Activated T-helper 1 cell treated with anti-CD3 and anti-CD28 coated beads, Interleukin-2, amount 50 U/mL, for 16 hours (primary cell): ENCODE results near the gene DZIP1L.

ENCODE experiments used
- DNase-seq, 2 donors: peaks; one replicate each; pipeline ENCODE4 v3.0.0-alpha.2; 2020; ENCODE audit warnings: low read depth in 1 of 2, low spot score in 1 of 2

The DZIP1L gene

DNA sequence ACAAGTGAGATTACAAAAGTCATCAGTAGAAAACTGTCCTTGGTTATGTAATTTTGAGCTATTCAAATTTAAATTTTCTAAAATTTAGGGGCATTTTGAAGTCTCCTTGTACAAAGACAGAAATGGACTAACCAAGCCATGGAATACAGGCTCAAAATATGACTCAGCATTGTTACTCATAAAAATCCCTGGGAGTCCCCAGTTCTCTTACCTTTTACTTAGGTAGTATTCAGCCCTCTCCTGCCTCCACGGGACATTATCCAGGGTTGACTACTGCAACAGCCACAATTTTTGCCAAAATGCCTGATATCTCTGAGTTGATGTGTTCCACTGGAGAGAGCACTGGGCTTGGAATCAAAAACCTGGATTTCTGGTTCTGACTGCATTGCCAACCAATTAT, 80.5 kb downstream of the DZIP1L start:
- DNase-seq: no peak

DNA sequence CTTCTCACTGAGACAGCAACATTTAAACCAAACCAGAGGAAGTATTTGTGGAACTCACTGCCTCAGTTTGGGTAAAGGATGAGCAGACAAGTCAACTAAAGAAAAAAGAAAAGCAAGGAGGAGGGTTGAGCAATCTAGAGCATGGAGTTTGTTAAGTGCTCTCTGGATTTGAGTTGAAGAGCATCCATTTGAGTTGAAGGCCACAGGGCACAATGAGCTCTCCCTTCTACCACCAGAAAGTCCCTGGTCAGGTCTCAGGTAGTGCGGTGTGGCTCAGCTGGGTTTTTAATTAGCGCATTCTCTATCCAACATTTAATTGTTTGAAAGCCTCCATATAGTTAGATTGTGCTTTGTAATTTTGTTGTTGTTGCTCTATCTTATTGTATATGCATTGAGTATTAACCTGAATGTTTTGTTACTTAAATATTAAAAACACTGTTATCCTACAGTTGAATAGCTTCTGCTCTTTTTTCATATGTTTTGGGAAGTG, 82.2 kb downstream of the DZIP1L start:
- no peak for DNase-seq

DNA sequence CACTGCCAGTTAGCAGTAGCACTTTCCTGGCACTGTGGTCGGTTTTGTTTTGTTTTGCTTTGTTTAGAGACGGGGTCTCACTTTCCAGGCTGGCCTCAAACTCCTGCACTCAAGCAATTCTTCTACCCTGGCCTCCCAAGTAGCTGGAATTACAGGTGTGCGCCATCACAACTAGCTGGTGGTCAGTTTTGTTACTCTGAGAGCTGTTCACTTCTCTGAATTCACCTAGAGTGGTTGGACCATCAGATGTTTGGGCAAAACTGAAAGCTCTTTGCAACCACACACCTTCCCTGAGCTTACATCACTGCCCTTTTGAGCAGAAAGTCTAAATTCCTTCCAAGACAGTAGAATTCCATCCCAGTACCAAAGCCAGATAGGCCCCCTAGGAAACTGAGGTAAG, 82.8 kb downstream of the DZIP1L start:
- no peak for DNase-seq

DNA sequence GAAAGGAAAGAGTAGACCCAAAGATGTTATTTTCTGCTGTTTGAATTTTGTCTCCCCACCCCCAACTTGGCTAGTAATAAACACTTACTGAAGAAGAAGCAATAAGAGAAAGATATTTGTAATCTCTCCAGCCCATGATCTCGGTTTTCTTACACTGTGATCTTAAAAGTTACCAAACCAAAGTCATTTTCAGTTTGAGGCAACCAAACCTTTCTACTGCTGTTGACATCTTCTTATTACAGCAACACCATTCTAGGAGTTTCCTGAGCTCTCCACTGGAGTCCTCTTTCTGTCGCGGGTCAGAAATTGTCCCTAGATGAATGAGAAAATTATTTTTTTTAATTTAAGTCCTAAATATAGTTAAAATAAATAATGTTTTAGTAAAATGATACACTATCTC, 83.9 kb downstream of the DZIP1L start:
- no peak for DNase-seq

DNA sequence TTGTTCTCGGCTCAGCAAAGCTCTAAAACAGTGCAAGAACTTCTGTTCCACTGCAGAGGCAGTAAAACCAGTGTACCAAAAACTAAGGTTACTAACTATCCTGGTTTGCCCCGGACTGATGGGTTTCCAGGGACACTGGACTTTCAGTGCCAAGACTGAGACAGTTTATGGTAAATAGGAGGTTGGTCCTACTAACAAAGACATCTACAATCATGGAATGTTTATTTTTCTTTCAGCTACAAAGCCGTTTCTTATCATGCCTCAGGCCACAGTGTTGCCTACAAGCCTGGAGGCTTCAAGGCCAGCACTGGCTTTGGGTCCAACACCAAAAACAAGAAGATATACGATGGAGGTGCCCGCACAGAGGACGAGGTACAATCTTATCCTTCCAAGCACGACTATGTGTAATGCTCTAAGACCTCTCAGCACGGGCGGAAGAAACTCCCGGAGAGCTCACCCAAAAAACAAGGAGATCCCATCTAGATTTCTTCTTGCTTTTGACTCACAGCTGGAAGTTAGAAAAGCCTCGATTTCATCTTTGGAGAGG, 84.6 kb downstream of the DZIP1L start:
- no peak for DNase-seq

DNA sequence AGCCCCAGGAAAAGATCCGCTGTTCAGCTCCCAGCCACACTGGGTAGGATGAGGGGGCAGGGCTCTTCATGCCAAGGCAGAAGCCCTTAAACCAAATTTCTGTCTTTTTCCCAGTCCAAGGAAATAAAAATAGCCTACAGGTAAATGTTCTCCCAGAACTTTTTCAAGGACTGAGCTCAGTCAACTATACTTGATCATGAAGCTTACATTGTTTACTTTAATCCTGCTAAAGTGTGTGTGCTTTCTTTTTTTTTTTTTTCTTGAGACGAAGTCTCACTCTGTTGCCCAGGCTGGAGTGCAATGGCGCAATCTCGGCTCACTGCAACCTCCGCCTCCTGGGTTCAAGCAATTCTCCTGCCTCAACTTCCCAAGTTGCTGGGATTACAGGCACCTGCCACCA, 87.6 kb downstream of the DZIP1L start:
- no peak for DNase-seq

DNA sequence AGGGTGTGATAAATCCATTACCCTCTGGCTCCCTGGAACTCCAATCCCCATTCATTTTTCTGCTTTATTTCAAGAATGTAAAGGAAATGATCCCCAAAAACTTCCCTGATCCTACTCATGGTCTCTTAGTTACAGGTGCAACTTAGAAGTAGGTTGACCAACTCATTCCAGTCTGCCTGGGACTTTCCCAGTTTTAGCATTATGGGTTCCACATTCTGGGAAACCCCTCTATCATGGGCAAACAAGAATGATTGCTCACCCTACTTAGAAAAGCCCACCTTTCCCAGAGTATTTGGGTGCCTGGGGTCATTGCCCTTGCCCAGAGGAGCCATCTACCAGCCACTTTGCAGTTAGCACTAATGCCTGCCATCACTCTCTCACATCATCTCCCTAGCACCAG, 89.9 kb downstream of the DZIP1L start:
- no peak for DNase-seq

DNA sequence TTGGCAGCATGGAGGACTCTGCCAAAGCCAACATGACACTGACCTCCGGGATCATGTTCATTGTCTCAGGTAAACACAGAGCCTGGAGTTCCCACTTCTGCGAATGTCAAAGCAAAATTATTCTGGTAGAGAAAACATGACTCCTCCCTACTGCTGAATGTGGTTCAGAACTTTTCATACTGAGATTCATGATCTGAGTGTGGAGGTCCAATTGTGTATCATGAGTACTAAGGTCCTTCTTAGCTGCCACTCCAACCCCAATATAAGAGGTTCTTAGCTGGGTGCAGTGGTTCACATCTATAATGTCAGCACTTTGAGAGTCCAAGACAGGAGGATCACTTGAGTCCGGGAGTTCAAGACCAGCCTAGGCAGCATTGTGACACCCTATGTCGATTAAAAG, 91.7 kb downstream of the DZIP1L start:
- DNase-seq: no peak

DNA sequence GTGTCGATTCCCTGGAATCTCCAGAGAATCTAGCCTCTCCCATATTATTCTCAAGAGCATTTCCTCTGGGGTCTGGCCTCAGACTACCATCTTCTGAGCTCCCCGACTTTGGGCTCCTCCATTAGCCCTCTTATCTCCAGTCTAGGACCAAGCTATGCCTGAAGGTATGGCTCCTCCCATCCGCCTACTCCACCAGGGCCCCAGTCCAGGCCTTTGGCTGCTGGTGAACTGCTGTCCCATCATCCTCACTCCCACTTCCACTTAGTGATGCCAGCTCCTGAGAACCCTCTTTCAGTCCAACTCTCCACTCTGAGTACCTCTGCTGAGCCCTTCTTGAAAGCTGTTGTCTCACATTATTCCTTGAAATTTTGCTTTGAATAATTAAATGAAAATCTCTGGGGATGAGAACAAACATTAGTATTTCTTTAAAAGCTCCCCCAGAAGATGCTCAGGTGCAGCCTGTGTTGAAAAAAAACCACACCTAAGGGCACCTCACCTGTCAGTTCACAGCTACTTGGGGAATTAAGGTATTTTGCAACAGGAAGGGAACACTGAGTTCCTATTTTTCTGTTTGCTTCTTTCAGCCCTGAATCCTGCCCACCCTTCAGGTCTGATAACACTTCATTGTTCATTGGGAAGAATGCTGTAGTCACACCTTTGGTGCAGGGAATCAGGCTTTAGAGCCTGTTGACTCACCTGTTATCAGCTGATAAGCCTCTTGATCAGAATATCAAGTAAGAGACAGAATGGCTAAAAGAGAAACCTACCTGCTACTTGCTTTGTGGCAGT, 95.9 kb downstream of the DZIP1L start:
- DNase-seq: no peak

DNA sequence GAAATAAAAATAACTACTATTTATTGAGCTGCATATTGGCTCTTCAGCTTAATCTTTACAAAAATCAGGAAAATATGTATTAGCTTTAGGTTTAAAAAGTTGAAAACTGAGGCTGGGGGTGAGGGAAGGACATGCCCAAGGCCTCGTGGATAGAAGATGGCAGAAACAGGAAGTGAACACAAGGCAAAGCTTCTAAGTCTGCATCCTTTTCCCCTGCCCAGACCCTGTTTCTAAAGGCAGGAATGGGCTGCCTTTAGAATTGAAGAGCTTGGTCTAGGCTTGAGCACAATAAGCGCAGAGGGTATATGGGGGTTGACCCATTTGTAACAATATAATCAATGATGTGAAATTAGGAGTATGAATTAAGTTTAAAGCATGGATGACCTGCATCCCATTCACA, 99.3 kb downstream of the DZIP1L start:
- no peak for DNase-seq

DNA sequence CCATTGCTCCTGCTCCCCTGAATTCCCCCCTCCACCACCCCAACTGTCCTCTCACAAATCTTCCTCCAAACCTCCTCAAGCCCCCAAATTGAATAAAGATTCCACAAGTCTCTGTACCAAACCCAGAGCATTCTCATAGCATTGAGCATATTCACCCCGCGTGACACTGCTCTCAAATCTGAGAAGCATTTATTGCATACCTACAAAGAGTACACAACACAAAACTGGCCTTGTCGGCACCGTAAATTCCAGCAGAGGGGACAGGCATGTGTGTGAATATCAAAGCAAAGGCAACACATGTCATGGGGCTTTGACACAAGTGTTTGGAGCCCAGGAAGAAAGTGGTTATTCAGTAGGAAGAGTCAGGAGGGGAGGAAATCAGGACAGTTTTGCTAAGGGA, 102.9 kb downstream of the DZIP1L start:
- DNase-seq: no peak
